Measurements from ENCODE around the gene CLOCK. TPM values are rescaled to one million over a fixed set of nuclear protein-coding genes. Genes with fewer than 3 reads are reported as not detected.

CLOCK gene
- total and polyA plus RNA-seq, 9 of the 15 experiments (the other 6 are each of a cell fraction or from before 2014, with no cell fraction given): 3.7 to 14.4 (median 9.4) TPM

GRCh38 chr4:55397520-55398321 lies 149.0 kb downstream of the CLOCK start (continued):
- TF ChIP-seq ZNF398 (CRISPR knock-in tag; IDR thresholded peaks at IDR 0.05) (no peak), HDAC2 (IDR thresholded peaks at IDR 0.05) (no peak), TAF1 (IDR thresholded peaks at IDR 0.05; ENCODE audit: control insufficient read depth, extremely low read depth, insufficient read depth, low read length, severe bottlenecking) (no peak), LCOR (CRISPR knock-in tag; IDR thresholded peaks at IDR 0.05) (no peak), ATF3 (IDR thresholded peaks at IDR 0.05) (no peak), ATF3 (CRISPR knock-in tag; conservative IDR thresholded peaks at IDR 0.05) (no peak), HBP1 (CRISPR knock-in tag; IDR thresholded peaks at IDR 0.05) (peak; percentile 44; the same call in 1 of the 2 replicates), MLLT1 (IDR thresholded peaks at IDR 0.05) (peak; percentile 84 to 93), ZNF75A (CRISPR knock-in tag; IDR thresholded peaks at IDR 0.05) (no peak), NR2C1 (IDR thresholded peaks at IDR 0.05) (no peak), NR2C1 (tag; IDR thresholded peaks at IDR 0.05) (no peak), ELF4 (CRISPR knock-in tag; IDR thresholded peaks at IDR 0.05) (peak; percentile 78; the same call in 1 of the 2 replicates), ILF3 (IDR thresholded peaks at IDR 0.05; ENCODE audit: borderline replicate concordance) (no peak; the same call in 1 of the 2 replicates), CTBP1 (IDR thresholded peaks at IDR 0.05; ENCODE audit: borderline replicate concordance) (no peak), ZZZ3 (IDR thresholded peaks at IDR 0.05) (no peak), ZMIZ1 (IDR thresholded peaks at IDR 0.05; ENCODE audit: low read depth in 2 of 2, low read length in 2 of 2) (no peak), HDGF (IDR thresholded peaks at IDR 0.05) (peak; percentile 86; the same call in 1 of the 2 replicates), TCFL5 (CRISPR knock-in tag; conservative IDR thresholded peaks at IDR 0.05) (no peak), ZNF146 (CRISPR knock-in tag; IDR thresholded peaks at IDR 0.05; ENCODE audit: unreplicated experiment) (no peak)

Measured in K562 (cell line).